Heart right ventricle (tissue), 16 donors: ENCODE data around the gene PRPF8. TPM values are rescaled to one million over a fixed set of nuclear protein-coding genes. Genes with fewer than 3 reads are reported as not detected.

ENCODE experiments used
- ATAC-seq, 8 donors: fragments of 200-7000 bp; cut with Tn5 transposase; one replicate each; pipeline ENCODE4 v1.9.1; 2020; ENCODE audit warnings: mild to moderate bottlenecking in 8 of 8, moderate library complexity in 8 of 8, moderate number of reproducible peaks in 1 of 8
- DNase-seq, 2 donors: peaks; one replicate each; pipeline ENCODE4 v3.0.0-alpha.2; 2020
- H3K27ac ChIP-seq, 10 donors: fragments of 200-600 bp; sonication (generic) in 2 of 10; one replicate each; pipeline versions ENCODE4 v1.5.0 to v1.8.0; 2020 to 2022; ENCODE audit warnings: mild to moderate bottlenecking in 3 of 10
- H3K27me3 ChIP-seq, 7 donors: fragments of 200-600 bp; one replicate each; pipeline ENCODE4 v1.8.0; 2021 to 2022; ENCODE audit warnings: mild to moderate bottlenecking in 2 of 7
- H3K36me3 ChIP-seq, 9 donors: fragments of 200-600 bp; sonication (generic) in 1 of 9; one replicate each; pipeline versions ENCODE4 v1.5.0 to v1.8.0; 2020 to 2022; ENCODE audit warnings: mild to moderate bottlenecking in 2 of 9
- H3K4me1 ChIP-seq, 9 donors: fragments of 200-600 bp; sonication (generic) in 1 of 9; one replicate each; pipeline versions ENCODE4 v1.5.0 to v1.8.0; 2020 to 2022; ENCODE audit warnings: mild to moderate bottlenecking in 4 of 9
- H3K4me3 ChIP-seq, 10 donors: fragments of 200-600 bp; sonication (generic) in 2 of 10; one replicate each; pipeline versions ENCODE4 v1.5.0 to v1.8.0; 2020 to 2022; ENCODE audit warnings: mild to moderate bottlenecking in 7 of 10, moderate library complexity in 2 of 10
- H3K9me3 ChIP-seq, 11 donors: fragments of 200-600 bp in 10 of 11; sonication (generic) in 2 of 11; one replicate each; pipeline versions ENCODE4 v1.5.0 to v1.8.0; 2013 to 2022; ENCODE audit warnings: mild to moderate bottlenecking in 2 of 11, control low read depth in 1 of 11, moderate library complexity in 1 of 11
- CTCF ChIP-seq, 9 donors: fragments of 200-600 bp; sonication (generic) in 2 of 9; IDR thresholded peaks; one replicate each; pipeline versions ENCODE4 v1.5.0 to v1.8.0; 2021 to 2022; ENCODE audit warnings: antibody characterized with exemption in 9 of 9, mild to moderate bottlenecking in 5 of 9, moderate library complexity in 1 of 9
- WGBS, 2 donors: extraction: QIAGEN DNeasy Blood & Tissue Kit; methylation state at CpG; one replicate each; pipeline ENCODE4 v1.1.7; 2013; ENCODE audit warnings: inconsistent platforms in 1 of 2; 5-methylcytosine and 5-hydroxymethylcytosine counted together
- intact Hi-C, 10 donors: fragments of 100-400 bp; cut with DNase I; formaldehyde crosslinking; loops; one replicate each; pipeline versions ENCODE4 v1.11.1 to v1.14.2; 2022
- polyA plus RNA-seq, 2 donors: library from polyadenylated mRNA; stranded (reverse); fragments of 200-250 nt; gene quantifications; one replicate each; pipeline ENCODE4 v1.2.3, GENCODE V29; 2013
- total RNA-seq, 10 donors: library from RNA; stranded (reverse); fragmentation: NEBNext Ultra II Directional in 3 of 10; extraction: Animal tissue kit (Norgen Biotek cat#: 25700) in 3 of 10; gene quantifications; one replicate each; pipeline versions ENCODE4 v1.2.1 to v1.2.4, GENCODE V29; 2021 to 2023
- donor health status: Arrhythmogenic right ventricular cardiomyopathy.
- donor health status: ischemic (EF 13 %, LVEDD 7.1; RV severe dilation, severe dysfunction).
- donor health status: healthy with polysubstance abuse.
- donor health status: DM: no; HTN: yes; CAD: no.
- donor health status: DM: no; HTN: no; CAD: no.
- donor health status: ischemic (EF 25% LVEDD 6.9; RV normal size, moderate dysfunction).
- donor health status: ischemic (EF 25% LVEDD 5.7; RV mildly dilated, moderate dysfunction).
- donor health status: healthy.
- donor health status: DM: yes; HTN: yes; CAD: no.
- donor health status: Ischemic cardiomyopathy.
- donor health status: ischemic (EF 35%, LVEDD 5.7; RV mildly dilated, moderate dysfunction).
- donor health status: nonischemic (EF 11% LVEDD 7.7; RV severe dilation, severe dysfunction).
- donor health status: DM: yes; HTN: yes; CAD: no.
- donor health status: PGD.
- donor health status: ischemic (EF 29% LVEDD 5.4; RV normal size, mild dysfunction).
- donor health status: nonischemic (EF 23%, LVEDD 6.1; RV moderate dilation, normal function).

PRPF8 gene
- total and polyA plus RNA-seq, 12 donors = 79.1 to 205 (median 173) TPM

- intact Hi-C loops = no loop called here
- Histone ChIP-seq H3K36me3 (peaks cover 0 to 43% (median 0%) of the 10 kb centered on the region in 9 donors), H3K27ac (peak overlapping the region in 6 of 10 donors; percentile 6 to 89 (median 32)), H3K4me3 (no peak overlapping the region), H3K4me1 (peaks cover 0 to 59% (median 8%) of the 10 kb centered on the region in 9 donors), H3K9me3 (no peaks in the 10 kb centered on the region), H3K27me3 (no peaks in the 10 kb centered on the region)
- ATAC-seq (no peak), DNase-seq (no peak)
- WGBS, 2 donors = 88 to 93% methylated on average over 5 of the region's 5 CpGs
- TF ChIP-seq CTCF (IDR thresholded peaks at IDR 0.05) = no peak
Observed at GRCh38 chr17:1607971-1608320, 76.7 kb downstream of the PRPF8 start.

GRCh38 chr17:1606352-1606985, 78.2 kb downstream of the PRPF8 start:
- ATAC-seq (peak in 1 of 8 donors; percentile 39), DNase-seq (no peak)
- Histone ChIP-seq H3K27me3 (no peaks in the 10 kb centered on the region), H3K36me3 (peaks cover 0 to 41% (median 0%) of the 10 kb centered on the region in 9 donors), H3K9me3 (peaks cover 0 to 7% (median 0%) of the 10 kb centered on the region in 11 donors), H3K27ac (peak overlapping the region in 7 of 10 donors; percentile 14 to 89 (median 43)), H3K4me3 (no peak overlapping the region), H3K4me1 (peaks cover 0 to 44% (median 0%) of the 10 kb centered on the region in 9 donors)
- WGBS, 2 donors = 88 to 91% methylated on average over 26 of the region's 26 CpGs
- no peak for TF ChIP-seq CTCF (IDR thresholded peaks at IDR 0.05)
- intact Hi-C loops = no loop called here

- H3K9me3 ChIP-seq = peaks cover 0 to 7% (median 0%) of the 10 kb centered on the region in 11 donors
- intact Hi-C loops = no loop called here
- peaks cover 0 to 39% (median 0%) of the 10 kb centered on the region in 9 donors for H3K4me1 ChIP-seq
- WGBS, 2 donors = 91 to 93% methylated on average over 19 of the region's 19 CpGs
- no peaks in the 10 kb centered on the region for H3K27me3 ChIP-seq
- no peak overlapping the region for H3K27ac ChIP-seq
- H3K4me3 ChIP-seq = no peak overlapping the region
- TF ChIP-seq CTCF (IDR thresholded peaks at IDR 0.05) = no peak
- H3K36me3 ChIP-seq = peaks cover 0 to 40% (median 0%) of the 10 kb centered on the region in 9 donors
- ATAC-seq (peak in 1 of 8 donors; percentile 7), DNase-seq (no peak)
Observed at GRCh38 chr17:1605681-1606351, 78.9 kb downstream of the PRPF8 start.

GRCh38 chr17:1604831-1605528, 79.7 kb downstream of the PRPF8 start:
- ATAC-seq = peak in 1 of 8 donors; percentile 40
- H3K27ac ChIP-seq = no peak overlapping the region
- peaks cover 0 to 31% (median 0%) of the 10 kb centered on the region in 9 donors for H3K36me3 ChIP-seq
- DNase-seq = no peak
- H3K27me3 ChIP-seq = no peaks in the 10 kb centered on the region
- intact Hi-C loops = no loop called here
- H3K9me3 ChIP-seq = peaks cover 0 to 7% (median 0%) of the 10 kb centered on the region in 11 donors
- H3K4me1 ChIP-seq = peaks cover 0 to 38% (median 0%) of the 10 kb centered on the region in 9 donors
- no peak for TF ChIP-seq CTCF (IDR thresholded peaks at IDR 0.05)
- no peak overlapping the region for H3K4me3 ChIP-seq
- WGBS, 2 donors = 61 to 63% methylated on average over 33 to 35 of the region's 35 CpGs
